ENCODE data around the gene KIR2DL1. TPM values are rescaled to one million over a fixed set of nuclear protein-coding genes. Genes with fewer than 3 reads are reported as not detected.
"Not testable (repeated sequence)": the region's sequence is repeated elsewhere in the genome, so short reads cannot be mapped to it uniquely, and the experiment has no call there.

The KIR2DL1 gene
- polyA plus RNA-seq, 3 donors: 0.12 TPM; not detected in 2

DNA sequence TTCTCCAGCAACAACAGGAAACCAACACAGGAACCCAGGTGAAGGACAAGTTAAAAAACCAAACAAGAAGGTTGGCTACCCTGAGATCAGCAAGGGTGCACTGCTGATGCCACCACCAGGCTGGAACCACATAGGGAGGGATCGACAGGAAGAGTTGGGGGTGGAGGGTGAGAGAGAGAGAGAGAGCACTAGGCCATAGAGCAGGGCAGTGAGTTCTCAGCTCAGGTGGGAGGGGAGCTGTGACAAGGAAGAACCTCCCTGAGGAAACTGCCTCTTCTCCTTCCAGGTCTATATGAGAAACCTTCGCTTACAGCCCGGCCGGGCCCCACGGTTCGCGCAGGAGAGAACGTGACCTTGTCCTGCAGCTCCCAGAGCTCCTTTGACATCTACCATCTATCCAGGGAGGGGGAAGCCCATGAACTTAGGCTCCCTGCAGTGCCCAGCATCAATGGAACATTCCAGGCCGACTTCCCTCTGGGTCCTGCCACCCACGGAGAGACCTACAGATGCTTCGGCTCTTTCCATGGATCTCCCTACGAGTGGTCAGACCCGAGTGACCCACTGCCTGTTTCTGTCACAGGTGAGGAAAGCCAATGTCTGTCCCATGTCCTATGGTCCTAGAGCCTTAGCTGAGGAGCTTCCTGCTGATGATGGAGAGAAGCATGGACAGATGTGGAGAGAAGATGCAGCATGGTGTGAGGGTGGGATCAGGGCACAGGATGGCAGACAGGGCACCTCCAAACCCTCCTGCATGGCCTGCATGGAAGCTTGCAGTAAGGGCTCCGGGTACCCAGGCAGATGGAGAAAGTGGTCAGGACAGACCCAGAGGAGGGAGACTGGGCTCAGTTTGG, 36.3 kb downstream of the KIR2DL1 start:
- no peak for DNase-seq (ENCODE audit: extremely low read depth in 1 of 11, low read depth in 9 of 11, low spot score in 4 of 11)

DNA sequence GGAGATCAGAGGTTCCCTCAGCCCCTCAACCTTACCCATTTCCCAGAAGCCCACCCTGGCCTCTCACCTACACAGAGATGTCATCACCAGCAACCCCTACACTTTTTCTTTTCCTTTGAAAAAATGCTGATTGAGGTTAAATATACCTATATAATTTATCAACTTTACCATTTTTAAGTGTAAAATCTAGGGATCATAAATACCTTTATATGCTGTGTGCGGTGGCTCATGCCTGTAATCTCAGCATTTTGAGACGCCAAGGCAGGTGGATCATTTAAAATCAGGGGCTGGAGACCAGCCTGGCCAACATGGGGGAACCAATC, 36.9 kb downstream of the KIR2DL1 start:
- DNase-seq (ENCODE audit: extremely low read depth in 1 of 11, low read depth in 9 of 11, low spot score in 4 of 11): no peak

DNA sequence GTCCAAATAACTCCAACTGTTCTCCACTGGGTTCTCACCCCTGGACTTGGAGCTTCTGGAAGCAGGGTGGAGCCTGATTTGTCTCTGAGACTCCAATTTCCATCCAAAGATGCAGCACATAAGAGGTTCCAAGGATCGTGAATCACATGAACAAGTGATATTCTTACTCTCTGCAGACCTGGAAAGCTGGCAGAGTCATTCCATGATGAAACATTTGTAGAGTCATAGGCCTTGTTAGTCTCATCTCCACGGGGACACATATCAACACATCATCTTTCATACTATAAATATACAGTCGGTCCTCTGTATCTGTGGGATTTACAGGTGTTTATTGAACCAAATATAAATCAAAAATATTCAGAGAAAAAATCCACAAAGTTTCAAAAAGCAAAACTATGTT, 45.0 kb downstream of the KIR2DL1 start:
- not testable (repeated sequence) for DNase-seq (ENCODE audit: extremely low read depth in 1 of 11, low read depth in 9 of 11, low spot score in 4 of 11)

DNA sequence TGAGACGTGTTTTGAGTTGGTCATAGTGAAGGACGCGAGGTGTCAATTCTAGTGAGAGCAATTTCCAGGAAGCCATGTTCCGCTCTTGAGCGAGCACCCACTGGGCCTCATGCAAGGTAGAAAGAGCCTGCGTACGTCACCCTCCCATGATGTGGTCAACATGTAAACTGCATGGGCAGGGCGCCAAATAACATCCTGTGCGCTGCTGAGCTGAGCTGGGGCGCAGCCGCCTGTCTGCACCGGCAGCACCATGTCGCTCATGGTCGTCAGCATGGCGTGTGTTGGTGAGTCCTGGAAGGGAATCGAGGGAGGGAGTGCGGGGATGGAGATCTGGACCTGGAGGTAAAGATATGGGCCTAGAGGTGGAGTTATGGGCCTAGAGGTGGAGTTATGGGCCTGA, 46.7 kb downstream of the KIR2DL1 start, which contains the start of gene KIR3DL1:
KIR3DL1 (plus strand) TSS at position 218 of the 400 bp plus-strand sequence.
- not testable (repeated sequence) for DNase-seq (ENCODE audit: extremely low read depth in 1 of 11, low read depth in 9 of 11, low spot score in 4 of 11)

DNA sequence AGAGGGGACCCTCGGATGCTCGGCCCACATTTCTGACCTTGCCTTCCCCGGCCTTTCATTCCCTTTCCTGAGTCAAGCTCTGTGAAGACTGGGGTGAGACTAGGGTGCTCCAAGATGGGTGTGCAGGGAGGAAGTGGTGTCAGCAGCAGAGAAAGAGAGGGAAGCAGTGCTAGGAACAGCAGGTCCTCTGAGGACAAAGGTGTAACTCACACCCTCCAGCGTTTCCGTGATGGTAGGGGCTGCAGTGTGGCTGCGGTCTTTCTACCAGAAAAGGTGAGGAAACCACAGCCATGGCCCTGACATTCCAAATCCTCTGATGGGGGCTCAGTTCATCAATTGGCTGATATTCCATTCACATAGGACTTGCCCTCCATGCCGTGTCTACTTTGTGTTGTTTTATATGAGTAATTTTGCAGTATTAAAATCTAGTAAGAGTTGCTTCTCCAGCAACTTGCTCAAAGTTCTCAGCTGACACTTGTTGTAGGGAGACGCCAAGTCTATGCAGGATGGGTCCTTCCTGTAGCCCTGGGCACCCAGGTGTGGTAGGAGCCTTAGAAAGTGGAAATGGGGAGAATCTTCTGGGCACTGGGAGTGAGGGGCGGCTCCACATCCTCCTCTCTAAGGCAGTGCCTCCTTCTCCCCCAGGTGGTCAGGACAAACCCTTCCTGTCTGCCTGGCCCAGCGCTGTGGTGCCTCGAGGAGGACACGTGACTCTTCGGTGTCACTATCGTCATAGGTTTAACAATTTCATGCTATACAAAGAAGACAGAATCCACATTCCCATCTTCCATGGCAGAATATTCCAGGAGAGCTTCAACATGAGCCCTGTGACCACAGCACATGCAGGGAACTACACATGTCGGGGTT, 48.3 kb downstream of the KIR2DL1 start:
- no peak for DNase-seq (ENCODE audit: extremely low read depth in 1 of 11, low read depth in 9 of 11, low spot score in 4 of 11)

DNA sequence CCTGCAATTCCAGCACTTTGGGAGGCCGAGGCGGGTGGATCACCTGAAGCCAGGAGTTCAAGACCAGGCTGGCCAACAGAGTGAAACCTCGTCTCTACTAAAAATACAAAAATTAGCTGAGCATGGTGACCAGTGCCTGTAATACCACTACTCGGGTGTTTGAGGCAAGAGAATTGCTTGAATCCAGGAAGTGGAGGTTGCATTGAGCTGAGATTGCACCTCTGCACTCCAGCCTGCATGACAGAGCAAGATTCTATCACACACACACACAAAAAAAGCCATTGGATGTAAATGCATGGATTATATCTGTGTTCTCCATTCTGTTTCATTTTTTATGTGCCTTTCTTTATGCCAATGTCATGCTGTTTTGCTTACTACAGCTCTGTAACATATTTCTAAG, 54.8 kb downstream of the KIR2DL1 start:
- DNase-seq (ENCODE audit: extremely low read depth in 1 of 11, low read depth in 9 of 11, low spot score in 4 of 11): not testable (repeated sequence)

DNA sequence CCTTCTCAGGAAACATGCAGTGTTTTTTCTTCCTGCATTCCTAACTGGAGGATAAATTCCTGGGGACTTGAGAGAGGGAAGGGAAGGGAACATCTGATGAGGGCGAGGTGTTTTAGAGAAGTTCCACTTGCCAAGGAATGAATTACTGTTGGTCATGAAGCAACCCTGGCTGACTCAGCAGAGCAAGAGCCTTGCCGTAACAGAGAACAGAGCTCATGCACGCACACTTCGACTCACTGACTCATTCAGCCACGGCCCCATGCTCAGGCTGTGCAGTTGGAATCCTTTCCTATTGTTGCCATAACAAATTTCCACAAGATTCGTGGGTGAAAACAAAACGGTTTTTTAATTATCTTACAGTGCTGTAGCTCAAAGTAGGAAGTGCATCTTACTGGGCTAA, 55.7 kb downstream of the KIR2DL1 start:
- not testable (repeated sequence) for DNase-seq (ENCODE audit: extremely low read depth in 1 of 11, low read depth in 9 of 11, low spot score in 4 of 11)

DNA sequence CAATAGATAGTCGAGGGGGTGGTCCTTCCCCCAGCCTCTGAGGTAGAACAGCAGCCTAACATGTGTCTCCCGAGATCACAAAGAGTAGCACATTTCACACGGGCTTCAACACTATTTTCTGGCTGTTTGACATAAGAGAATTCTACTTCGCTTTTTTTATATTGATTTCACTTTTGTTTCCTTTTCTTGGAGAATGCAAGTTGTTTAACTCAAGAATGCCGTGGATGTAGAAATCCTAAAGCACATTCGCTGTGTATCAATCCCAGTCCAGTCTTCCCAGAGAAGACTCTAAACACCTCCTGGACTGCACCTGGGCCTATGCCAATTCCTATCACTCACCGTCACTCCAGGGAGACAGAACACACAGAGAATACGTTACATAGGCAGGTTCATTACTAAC, 58.5 kb downstream of the KIR2DL1 start:
- not testable (repeated sequence) for DNase-seq (ENCODE audit: extremely low read depth in 1 of 11, low read depth in 9 of 11, low spot score in 4 of 11)

DNA sequence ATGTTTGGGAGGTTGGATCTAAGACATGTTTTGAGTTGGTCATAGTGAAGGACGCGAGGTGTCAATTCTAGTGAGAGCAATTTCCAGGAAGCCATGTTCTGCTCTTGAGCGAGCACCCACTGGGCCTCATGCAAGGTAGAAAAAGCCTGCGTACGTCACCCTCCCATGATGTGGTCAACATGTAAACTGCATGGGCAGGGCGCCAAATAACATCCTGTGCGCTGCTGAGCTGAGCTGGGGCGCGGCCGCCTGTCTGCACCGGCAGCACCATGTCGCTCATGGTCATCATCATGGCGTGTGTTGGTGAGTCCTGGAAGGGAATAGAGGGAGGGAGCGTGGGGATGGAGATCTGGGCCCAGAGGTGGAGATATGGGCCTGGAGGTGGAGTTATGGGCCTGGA, 62.9 kb downstream of the KIR2DL1 start, which contains the start of gene KIR2DS4:
KIR2DS4 (plus strand) TSS at position 181 of the 400 bp plus-strand sequence.
- DNase-seq (ENCODE audit: extremely low read depth in 1 of 11, low read depth in 9 of 11, low spot score in 4 of 11): not testable (repeated sequence)

Other genes with a start within 250 kb of the KIR2DL1 start
- 1 to 10 TPM; 1.1 to 1.4 (median 1.2) TPM for gene LILRA2, start 196.0 kb upstream of the KIR2DL1 start, polyA plus RNA-seq (ENCODE audit: insufficient read length in 3 of 3)
- gene LILRA1, start 176.2 kb upstream of the KIR2DL1 start, polyA plus RNA-seq (ENCODE audit: insufficient read length in 3 of 3): under 1 TPM; 0.26 to 0.43 (median 0.42) TPM
- 1 to 10 TPM in 2 of 3 donors, under 1 TPM in 1; 0.73 to 1.6 (median 1.0) TPM for gene LILRB1, start 139.3 kb upstream of the KIR2DL1 start, polyA plus RNA-seq (ENCODE audit: insufficient read length in 3 of 3)
- gene LILRB4, start 106.8 kb upstream of the KIR2DL1 start, polyA plus RNA-seq (ENCODE audit: insufficient read length in 3 of 3): 1 to 10 TPM in 1 of 3 donors, under 1 TPM in 2; 0.61 to 1.7 (median 0.95) TPM
- gene KIR3DL3, start 45.4 kb upstream of the KIR2DL1 start, polyA plus RNA-seq (ENCODE audit: insufficient read length in 3 of 3): not detected
- not detected for gene KIR2DL3, start 31.3 kb upstream of the KIR2DL1 start, polyA plus RNA-seq (ENCODE audit: insufficient read length in 3 of 3)
- not detected for gene KIR2DL4, start 33.8 kb downstream of the KIR2DL1 start, polyA plus RNA-seq (ENCODE audit: insufficient read length in 3 of 3)
- not detected for gene KIR3DL1, start 46.7 kb downstream of the KIR2DL1 start, polyA plus RNA-seq (ENCODE audit: insufficient read length in 3 of 3)
- gene KIR2DS4, start 62.9 kb downstream of the KIR2DL1 start, polyA plus RNA-seq (ENCODE audit: insufficient read length in 3 of 3): not detected
- not detected for gene KIR3DL2, start 80.7 kb downstream of the KIR2DL1 start, polyA plus RNA-seq (ENCODE audit: insufficient read length in 3 of 3)
- under 1 TPM; 0.14 to 0.68 (median 0.25) TPM for gene FCAR, start 104.4 kb downstream of the KIR2DL1 start, polyA plus RNA-seq (ENCODE audit: insufficient read length in 3 of 3)
- under 1 TPM in 2 of 3 donors, not detected in 1; 0.09 to 0.14 TPM for gene NCR1, start 136.4 kb downstream of the KIR2DL1 start, polyA plus RNA-seq (ENCODE audit: insufficient read length in 3 of 3)
- not detected for gene NLRP7, start 177.7 kb downstream of the KIR2DL1 start, polyA plus RNA-seq (ENCODE audit: insufficient read length in 3 of 3)
- 10 to 100 TPM in 2 of 3 donors, 1 to 10 TPM in 1; 6.4 to 22.0 (median 17.9) TPM for gene NLRP2, start 196.6 kb downstream of the KIR2DL1 start, polyA plus RNA-seq (ENCODE audit: insufficient read length in 3 of 3)